Stimulated activated CD4-positive, alpha-beta T cell treated with anti-CD3 and anti-CD28 coated beads, Interleukin-1b, Interleukin-23, amount 100 ng/mL, for 4 hours (primary cell): Measurements from ENCODE around the gene PIGU.
A peak's percentile ranks its signal among the peaks of the same experiment; 100 is the strongest.
"Not testable (repeated sequence)": the region's sequence is repeated elsewhere in the genome, so short reads cannot be mapped to it uniquely, and the experiment has no call there.

Experiments used
- DNase-seq, 2 donors: peaks; one replicate each; pipeline ENCODE4 v3.0.0-alpha.2; 2020; ENCODE audit warnings: low read depth in 2 of 2

Gene PIGU

DNA sequence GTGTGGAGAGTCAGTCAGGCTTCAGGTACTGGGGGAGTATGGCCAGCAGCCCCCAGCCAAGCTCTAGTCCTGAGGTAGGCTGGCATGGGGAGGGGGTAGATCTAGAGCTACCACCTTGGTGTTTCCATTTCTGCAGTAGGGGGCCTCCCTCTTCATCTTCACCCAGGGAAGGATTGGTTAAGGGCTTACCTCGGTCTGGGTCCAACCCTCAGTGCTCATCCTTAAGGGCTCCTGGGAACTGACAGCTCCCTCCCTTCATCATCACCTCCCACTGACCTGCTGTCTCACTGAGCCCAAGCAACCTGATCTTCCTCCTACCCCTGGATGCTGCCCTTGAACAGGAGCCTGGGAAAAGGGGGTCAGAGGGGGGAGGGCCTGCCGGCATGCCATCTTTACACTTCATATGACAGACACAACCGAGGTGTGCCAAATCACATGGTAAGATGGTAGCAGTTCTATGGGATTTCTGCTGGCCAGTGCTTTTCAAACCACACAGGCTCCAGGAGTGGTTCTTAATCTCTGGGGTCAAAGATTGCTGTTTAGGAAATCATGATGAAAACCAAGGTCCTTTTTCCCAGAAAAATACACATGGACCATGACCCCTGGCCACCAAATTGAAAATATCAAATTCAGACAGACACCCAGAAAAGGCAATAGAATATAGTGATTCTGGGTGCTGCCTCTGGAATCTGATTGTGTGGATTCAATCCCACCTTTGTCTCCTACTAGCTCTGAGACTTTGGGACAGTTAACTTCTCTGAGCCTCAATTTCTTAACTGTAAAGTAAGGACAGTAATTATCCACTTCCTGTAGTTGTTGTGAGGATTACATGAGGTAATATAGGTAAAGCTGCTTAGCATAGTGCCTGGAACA lies 30.3 kb upstream of the PIGU start:
- DNase-seq = no peak

DNA sequence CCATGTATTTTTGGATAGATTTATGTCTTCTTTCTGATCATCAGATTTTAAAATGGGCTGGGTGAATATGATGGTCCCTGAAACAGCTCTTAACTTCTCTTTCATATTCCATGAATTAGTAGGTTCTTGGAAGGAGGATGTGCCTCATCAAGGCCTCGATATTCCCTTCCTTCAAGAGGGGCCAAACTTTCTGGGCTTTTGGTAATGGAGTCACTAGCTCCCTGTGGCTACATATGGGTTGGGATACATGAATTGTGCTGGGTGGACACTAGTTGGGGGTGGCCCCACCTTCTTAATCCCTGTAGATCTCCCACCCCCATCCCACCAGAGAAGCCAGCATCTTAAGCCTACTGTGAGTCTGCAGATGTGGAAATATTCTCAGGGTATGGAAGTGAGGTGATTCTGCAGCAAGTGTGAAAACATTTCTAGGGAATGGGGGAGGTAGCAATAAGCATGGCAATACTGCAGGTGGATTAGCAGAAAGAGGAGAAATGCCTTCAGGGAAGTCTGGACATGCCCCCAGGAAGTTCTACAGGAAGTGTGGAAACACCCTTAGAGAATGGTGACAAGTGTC lies 29.5 kb upstream of the PIGU start:
- no peak for DNase-seq

DNA sequence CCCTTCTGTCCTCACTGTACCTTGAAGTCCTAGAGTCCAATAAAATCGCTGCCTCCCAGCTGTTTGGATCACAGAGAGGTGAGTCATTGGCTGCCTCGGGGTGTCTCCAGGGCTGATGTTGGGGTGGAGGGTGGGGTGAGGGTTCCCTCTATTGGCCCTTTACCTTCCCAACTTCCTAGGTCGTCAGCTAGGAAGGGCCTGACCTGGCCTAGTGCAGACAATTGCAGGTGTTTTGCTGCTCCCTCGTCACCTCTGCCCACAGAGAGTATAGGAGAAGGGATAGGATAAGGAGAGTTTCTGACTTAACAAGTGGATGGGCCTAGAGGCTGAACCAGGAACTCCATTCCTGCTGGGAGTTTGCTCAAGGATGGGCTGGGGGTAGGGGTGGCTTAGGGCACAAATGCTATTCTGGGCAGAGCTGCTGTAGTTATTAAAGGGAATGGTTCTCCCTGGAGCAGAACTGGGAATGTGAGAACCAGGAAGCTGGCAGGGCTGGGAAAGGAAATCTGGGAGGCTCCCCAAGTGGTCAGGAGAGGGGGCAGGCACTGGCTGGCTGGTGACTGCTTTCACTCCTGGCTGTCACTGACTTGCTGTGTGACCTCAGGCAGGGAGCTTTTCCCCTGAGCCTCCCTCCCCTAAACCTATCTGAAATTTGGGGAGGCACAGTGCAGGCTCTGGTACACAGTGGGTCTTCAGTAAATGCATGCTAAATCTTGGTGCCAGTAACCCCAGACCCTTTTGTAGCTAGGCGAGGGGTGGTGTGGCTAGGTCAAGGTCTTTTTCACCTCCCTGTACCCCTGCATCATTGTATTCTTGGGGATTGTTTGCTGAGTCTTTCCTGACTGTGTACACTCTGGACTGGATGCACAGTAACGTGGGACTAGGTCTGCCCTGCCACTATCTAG lies 28.8 kb upstream of the PIGU start:
- no peak for DNase-seq

DNA sequence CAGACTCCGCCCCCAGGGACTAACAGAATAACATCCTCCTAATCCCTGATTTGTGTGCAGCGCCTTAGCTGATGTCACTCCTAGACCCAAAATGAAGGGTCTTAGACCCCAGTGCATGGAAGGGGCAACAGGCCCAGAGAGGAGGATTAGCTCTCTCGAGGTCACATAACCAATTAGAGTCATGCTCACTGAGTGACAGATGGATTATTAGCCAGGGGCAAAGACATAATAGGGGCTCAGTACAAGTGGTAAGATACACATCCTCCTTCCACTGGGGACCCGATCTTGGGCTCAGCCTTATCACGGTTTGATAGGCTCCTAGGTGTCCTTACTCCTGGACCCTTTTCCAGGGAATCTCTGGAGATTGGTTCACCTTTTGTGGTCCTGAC lies 28.1 kb upstream of the PIGU start:
- no peak for DNase-seq

DNA sequence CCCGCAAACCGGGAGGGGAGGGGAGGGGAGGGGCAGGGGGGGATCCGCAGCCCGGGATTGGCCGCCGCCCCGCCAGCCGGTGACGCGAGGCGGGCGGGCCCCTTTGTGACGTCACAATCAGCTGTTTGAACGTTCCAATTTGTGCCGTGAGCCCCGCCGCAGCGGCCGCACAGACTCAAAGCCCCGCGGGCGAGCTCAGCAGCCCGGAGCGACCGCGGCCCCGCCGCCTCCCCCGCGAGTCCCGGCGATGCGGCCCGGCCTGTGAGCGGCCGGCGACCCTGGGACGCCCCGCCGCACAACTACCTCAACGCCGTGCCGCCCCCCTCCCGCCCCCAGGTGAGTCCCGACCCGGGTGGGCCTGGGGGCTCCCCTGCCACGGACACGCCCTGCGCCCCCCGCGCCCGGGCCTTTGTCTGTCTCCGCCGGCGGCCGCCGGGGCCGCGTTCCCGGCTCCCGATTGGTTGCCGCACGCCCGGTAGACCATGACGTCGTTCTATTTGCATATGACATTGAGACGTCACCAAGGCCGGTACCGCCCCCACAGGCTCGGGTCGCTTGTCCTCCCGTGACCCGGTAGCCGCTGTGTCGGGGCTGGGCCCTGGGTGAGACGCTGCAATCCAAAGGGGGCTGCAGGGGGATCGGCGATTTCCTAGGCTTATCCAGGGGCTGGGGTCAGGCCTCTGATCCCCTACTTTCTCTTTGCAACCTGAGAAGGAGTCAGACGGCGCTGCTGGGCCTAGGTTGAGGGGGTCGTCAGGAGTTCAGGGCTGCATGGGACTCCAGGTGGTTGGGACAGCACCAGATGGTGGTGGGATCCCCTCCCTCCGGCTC lies 27.5 kb upstream of the PIGU start, which contains the start of gene TP53INP2:
Gene TP53INP2 (plus strand): TSS at position 168 of the 831 bp plus-strand sequence. CDS start 4,396 bp downstream, outside the sequence.
- peak; percentile 69 to 73 for DNase-seq

DNA sequence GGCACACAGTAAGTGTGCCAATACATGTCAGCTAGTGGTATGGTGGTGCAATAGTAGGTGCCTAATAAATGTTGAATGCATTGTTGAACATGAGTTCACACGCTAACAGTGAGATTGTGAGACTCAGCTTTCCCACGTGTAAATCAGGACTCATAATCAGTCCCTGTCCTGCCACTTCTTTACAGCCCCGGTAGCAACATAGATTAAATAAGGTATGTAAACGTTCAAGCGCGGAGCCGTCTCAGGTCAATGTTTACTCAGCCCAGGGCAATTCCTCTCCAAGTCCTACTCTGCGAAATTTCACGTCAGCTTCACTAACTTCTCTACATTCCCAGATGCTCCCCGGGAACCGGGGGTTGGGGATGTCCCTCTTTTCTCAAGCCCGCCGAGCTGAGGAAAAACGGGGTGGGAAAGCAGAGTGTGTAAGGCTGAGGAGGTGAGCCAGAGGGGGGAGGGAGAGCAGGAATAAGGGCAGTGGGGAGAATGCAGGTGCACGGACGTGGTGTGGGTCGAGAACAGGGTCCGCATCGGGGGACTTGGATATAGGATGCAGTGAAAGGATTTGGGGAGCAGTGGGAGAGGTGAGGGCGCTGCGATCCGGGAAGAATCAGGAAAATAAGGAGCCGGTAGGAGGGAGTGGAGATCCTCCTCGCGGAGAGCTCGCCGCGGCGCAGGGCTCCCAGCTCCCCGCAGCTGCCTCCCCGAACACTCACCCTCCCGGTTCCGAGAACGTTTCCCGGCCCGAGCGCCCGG lies 26.7 kb upstream of the PIGU start:
- no peak for DNase-seq

DNA sequence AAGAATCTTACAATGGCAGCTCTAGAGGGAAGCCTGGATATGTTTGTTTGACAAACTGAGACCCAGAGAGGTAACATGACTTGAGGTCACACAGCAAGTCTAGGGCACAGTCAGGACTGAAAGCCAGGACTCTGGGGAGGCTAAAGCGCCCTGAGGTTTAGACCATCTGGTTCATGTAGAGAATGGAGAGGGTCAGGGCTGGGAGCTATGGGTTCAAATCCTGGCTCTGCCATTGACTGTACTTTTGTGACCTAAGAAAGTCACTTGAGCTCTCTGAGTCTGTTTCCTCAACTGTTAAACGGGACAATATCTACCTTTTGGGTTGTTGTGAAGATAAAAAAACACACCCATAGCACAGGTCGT lies 26.1 kb upstream of the PIGU start:
- no peak for DNase-seq

DNA sequence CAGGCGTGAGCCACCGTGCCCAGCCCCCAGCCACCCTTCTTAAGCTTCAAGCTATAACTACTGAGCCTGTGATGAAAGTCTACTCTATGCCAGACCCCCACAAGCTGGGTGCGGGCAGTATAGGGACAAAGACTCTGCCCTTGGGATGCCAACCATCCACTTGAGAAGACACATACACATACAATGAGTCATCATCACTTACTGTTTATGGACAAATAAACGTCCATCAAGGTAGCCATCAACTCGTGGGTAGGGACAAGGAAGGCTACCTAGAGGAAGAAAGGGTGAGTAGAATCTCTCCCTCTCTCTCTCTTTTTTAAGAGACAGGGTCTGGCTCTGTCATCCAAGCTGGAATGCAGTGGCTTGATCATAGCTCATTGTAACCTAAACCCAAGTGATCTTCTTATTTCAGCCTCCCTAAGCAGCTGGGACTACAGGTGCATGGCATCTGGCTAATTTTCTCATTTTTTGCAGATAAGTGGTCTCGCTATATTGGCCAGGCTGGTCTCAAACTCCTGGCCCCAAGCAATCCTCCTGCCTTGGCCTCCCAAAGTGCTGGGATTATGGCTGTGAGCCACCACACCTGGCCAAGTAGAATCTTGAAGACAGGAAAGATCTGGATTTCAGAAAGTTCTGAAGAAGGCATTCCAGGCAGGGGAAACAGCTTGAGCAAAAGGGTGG lies 24.7 kb upstream of the PIGU start:
- no peak for DNase-seq

DNA sequence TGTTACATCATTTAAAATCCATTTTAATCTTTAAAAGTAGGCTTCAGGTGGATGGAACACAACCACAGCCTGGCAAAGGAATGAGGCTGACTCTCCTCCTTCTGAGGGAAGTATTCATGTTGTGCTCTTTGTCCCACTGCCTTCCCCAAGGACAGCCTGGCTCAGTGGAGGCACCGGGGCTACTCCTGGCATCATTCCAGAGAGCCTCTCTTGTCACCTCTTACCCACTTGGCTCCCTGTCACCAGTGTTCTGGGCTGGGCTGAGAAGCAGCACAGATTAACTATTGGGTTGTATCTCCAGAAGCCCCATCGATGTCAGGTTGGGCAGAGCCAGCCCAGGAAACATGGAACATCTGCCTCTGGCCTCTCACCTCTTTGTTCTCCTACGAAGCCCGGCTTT lies 16.5 kb upstream of the PIGU start:
- DNase-seq = no peak

DNA sequence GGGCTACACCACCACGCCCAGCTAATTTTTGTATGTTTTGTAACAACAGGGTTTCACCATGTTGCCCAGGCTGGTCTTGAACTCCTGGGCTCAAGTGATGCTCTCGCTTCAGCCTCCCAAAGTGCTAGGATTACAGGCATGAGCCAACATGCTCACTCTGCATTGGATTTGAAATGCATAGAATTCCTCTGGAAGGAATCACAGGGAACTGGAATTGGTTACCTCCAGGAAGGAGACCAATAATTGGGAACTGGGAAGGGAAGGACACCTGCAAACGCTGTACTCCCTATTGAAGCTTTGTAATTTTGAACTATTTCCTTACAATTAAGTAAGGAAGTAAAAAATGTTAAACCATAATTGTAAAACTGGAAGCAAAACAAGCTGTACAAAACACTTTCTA lies 14.9 kb upstream of the PIGU start:
- no peak for DNase-seq

DNA sequence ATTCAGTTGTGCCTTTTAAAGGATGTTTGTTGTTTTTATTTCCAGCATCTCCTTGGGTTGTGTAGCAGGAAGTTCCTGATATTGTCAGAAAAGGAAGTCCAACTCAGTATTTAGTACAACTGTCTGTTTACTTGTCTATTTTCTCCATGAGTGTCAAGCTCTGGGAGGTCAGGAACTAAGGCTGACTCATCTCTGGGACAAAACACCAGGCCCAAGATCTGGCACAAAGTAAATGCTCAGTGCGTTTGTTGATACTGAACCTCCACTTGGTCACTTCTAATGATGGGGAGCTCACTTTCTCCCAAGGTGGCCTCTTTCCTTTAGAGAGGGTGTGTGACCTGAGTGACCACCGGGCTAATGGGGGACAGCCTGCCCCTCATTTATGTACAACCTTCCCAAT lies 12.6 kb upstream of the PIGU start:
- DNase-seq = no peak

DNA sequence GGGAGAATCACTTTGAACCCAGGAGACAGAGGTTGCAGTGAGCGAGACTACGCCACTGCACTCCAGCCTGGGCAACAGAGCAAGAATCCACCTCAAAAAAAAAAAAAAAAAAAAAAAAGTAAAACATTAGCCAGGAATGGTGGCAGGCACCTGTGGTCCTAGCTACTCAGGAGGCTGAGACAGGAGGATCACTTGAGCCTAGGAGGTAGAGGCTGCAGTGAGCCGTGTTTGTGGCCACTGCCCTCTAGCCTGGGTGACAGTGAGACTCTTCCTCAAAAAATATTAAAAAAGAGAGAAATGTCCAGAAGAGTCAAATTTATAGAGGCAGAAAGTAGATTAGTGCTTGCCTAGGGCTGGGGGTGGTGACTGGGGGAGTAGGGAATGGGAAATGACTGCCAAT lies 6.8 kb upstream of the PIGU start:
- no peak for DNase-seq

DNA sequence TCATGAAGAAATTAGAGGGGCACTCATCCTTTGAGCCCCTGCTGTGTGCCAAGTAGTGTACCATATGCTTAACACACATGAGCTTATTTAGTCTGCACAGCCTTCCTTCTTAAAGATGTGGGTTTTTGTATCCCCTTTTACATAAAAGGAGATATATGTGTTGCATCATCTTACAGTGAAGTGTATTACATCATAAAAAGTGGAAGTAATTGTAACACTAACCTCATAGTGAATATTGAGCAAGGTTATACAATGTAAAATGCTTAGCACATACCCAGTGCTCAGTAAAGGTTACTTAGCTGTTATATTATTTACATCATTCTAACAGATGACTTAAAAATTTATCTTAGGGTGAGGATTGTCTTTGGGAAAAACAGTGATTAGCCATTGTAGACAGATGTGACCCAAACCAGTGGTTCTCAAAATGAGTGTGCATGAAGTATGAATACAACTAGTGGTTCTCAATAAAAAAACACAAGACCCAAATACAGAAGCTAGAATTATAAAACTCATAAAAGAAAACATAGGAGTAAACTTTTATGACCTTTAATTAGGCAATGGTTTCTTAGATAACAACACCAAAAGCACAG lies 3.8 kb upstream of the PIGU start:
- DNase-seq = no peak

DNA sequence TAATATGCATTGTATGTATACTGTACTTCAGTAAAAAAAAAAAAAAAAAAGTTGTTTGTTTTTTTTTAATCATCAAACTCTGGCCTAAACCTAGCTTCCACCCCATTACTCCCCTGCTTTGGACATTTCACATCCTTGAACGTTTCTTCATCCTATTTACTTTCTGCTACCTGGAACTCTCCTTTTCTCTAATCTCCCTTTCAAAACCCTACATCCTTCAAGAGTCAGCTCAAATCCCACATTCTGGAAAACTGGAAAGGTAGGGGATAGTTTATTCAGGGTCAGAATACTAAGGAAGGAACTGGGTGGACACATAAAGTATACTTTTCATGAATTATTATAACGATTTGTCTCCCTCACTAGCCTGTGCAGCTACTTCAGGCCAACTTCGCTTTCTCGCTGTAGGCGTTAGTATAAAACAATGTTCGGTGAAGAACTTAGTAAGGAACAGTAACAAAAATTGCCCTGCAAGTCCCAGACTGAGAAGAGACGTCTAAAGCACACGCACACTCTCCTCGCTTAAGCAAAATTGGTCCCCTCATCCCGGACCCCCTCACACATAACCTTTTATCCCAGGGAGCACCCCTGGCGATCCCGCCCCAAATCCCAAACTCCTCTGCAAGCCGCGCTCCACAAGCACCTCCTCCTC lies 775 bp downstream of the PIGU start:
- no peak for DNase-seq

DNA sequence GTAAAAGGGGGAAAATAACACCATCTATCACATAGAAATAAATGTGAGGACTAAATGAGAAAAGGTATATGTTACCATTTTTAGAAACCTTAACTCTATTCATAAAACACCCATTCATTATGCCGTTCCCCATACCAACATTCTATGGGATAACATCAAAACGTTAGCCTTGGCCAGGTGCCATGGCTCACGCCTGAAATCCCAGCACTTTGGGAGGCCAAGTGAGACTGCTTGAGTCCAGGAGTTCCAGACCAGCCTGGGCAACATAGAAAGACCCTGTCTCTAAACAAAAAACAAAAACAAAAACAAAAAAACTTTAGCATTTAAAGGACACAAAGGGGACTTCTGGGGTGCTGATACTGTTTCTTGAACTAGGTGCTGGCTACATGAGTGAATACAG lies 1.3 kb downstream of the PIGU start:
- DNase-seq = no peak

DNA sequence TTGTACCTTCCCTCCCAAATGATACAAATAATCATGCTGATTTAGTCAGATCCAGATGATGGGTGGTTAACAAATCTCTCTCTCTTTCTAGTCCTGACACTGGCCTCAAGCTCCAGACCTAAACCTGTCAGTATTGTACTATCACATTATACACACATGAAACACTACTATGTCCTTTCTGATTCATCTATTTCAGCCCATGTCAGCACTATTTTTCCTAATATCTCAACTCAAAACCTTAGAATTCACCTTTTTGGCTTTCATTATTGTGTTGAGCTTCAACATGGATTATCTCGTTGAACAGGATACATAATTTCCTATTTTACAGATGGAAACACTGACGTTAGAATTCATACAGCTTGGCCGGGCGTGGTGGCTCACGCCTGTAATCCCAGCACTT lies 3.5 kb downstream of the PIGU start:
- DNase-seq = no peak

DNA sequence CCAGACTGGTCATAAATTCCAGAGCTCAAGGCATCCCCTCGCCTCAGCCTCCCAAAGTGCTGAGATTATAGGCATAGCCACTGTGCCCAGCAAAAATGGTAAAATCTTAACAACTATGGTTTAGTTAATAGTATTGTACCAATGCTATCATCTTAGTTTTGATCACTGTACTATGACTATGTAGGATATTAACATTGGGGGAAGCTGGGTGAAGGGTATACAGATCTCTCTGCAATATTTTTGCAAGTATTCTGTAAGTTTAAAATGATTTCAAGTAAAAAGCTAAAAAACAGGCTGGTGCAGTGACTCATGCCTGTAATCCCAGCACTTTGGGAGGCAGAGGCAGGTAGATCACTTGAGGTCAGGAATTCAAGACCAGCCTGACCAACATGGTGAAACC lies 7.8 kb downstream of the PIGU start:
- DNase-seq = no peak

DNA sequence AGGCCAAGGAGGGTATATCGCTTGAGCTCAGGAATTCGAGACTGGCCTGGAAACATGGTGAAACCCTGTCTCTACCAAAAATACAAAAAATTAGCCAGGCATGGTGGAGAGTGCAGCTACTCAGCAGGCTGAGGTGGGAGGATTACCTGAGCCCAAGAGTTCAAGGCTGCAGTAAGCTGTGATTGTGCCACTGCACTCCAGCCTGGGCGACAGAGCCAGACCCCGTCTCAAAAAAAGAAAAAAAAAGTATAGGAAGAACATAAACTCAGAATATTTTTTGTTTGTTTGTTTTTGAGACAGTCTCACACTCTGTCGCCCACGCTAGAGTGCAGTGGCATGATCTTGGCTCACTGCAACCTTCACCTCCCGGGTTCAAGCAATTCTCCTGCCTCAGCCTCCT lies 12.1 kb downstream of the PIGU start:
- DNase-seq = not testable (repeated sequence)

DNA sequence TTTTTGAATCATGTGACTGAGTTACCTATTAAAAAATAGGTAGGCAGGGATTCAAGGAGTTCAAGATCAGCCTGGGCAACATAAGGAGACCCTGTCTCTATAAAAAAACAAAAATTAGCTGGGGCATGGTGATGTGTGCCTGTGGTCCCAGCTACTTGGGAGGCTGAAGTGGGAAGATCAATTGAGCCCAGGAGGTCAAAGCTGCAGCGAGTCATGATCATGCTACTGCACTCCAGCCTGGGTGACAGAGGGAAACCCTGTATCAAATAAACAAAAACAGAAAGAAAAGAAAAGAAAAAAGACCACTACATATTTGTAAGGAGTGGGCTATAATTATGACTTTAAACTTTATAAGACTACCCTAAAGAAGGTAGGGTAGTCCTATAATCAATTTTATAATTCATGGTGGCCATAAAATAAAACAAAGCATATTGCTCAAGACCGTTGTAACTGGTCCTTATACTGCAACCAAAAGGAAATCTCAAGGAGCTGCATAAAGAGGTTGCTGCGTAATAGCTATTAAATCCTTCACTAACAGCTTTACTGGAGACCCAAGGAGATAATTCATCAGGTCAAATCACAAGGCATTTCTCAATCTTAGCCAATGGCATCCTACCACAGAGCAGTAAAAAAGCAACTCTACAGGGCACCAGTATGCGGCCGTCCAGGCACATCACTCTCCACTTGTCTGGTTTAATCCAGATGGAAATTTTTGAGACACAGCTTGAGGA lies 13.5 kb downstream of the PIGU start:
- no peak for DNase-seq
